Measurements from ENCODE around the gene OTC.

- TF ChIP-seq CTCF (IDR thresholded peaks at IDR 0.05; ENCODE audit: low read depth, low read length) (no peak), EZH2phosphoT487 (IDR thresholded peaks at IDR 0.05; ENCODE audit: low read depth) (no peak)
Observed at GRCh38 chrX:38305971-38306370, 46.4 kb upstream of the OTC start.
